Liver (tissue), 9 donors: ENCODE results near the gene GATAD2B. TPM values are rescaled to one million over a fixed set of nuclear protein-coding genes. Genes with fewer than 3 reads are reported as not detected.

Source experiments
- DNase-seq: peaks from one replicate; pipeline ENCODE4 v3.0.0-alpha.2; 2017; ENCODE audit warnings: low spot score
- H3K27ac ChIP-seq, 2 donors: one replicate each; pipeline ENCODE4 v1.7.0; 2013; ENCODE audit warnings: inconsistent platforms in 2 of 2, low read length in 2 of 2, control low read depth in 1 of 2, low read depth in 1 of 2, mild to moderate bottlenecking in 1 of 2
- H3K27me3 ChIP-seq, 4 donors: one replicate each; pipeline versions ENCODE4 v1.6.1 to v1.7.0; 2013; ENCODE audit warnings: low read length in 3 of 4, inconsistent platforms in 1 of 4, mild to moderate bottlenecking in 1 of 4, moderate library complexity in 1 of 4; ENCODE audit not compliant: control insufficient read depth in 4 of 4, insufficient read depth in 4 of 4
- H3K36me3 ChIP-seq, 4 donors: one replicate each; pipeline versions ENCODE4 v1.6.1 to v1.7.0; 2013; ENCODE audit warnings: low read length in 3 of 4, mild to moderate bottlenecking in 3 of 4, low read depth in 1 of 4, moderate library complexity in 1 of 4; ENCODE audit not compliant: control insufficient read depth in 4 of 4, insufficient read depth in 3 of 4
- H3K4me1 ChIP-seq, 4 donors: one replicate each; pipeline versions ENCODE4 v1.6.1 to v1.7.0; 2013; ENCODE audit warnings: low read length in 3 of 4, mild to moderate bottlenecking in 3 of 4, moderate library complexity in 1 of 4; ENCODE audit not compliant: control insufficient read depth in 4 of 4, insufficient read depth in 4 of 4
- H3K4me3 ChIP-seq, 3 donors: one replicate each; pipeline versions ENCODE4 v1.6.1 to v1.7.0; 2013; ENCODE audit warnings: low read length in 3 of 3, control low read depth in 1 of 3, low read depth in 1 of 3, mild to moderate bottlenecking in 1 of 3
- H3K9ac ChIP-seq, 2 donors: one replicate each; pipeline ENCODE4 v1.7.0; 2013; ENCODE audit warnings: low read length in 2 of 2, mild to moderate bottlenecking in 2 of 2, moderate library complexity in 2 of 2, control low read depth in 1 of 2, low read depth in 1 of 2
- H3K9me3 ChIP-seq, 4 donors: one replicate each; pipeline versions ENCODE4 v1.6.1 to v1.7.0; 2013; ENCODE audit warnings: low read length in 3 of 4; ENCODE audit not compliant: control insufficient read depth in 4 of 4
- EGR1 ChIP-seq, 2 donors: IDR thresholded peaks; 2 replicates each; pipeline ENCODE4 v1.6.1; 2016 to 2018; ENCODE audit warnings: antibody characterized with exemption in 2 of 2, low read depth in 2 of 2
- FOXA1 ChIP-seq: IDR thresholded peaks from 2 replicates; pipeline ENCODE4 v1.6.1; 2016; ENCODE audit warnings: antibody characterized with exemption
- FOXA2 ChIP-seq: IDR thresholded peaks from 2 replicates; pipeline ENCODE4 v1.6.1; 2016; ENCODE audit warnings: antibody characterized with exemption
- GABPA ChIP-seq, 2 donors: IDR thresholded peaks in 1 of 2; conservative IDR thresholded peaks in 1 of 2; 2 replicates each; pipeline ENCODE4 v1.6.1; 2016; ENCODE audit warnings: antibody characterized with exemption in 2 of 2, mild to moderate bottlenecking in 1 of 2, moderate library complexity in 1 of 2
- HNF4A ChIP-seq, 2 donors: conservative IDR thresholded peaks; 2 replicates each; pipeline ENCODE4 v1.6.1; 2016; ENCODE audit warnings: antibody characterized with exemption in 2 of 2, mild to moderate bottlenecking in 2 of 2
- HNF4G ChIP-seq: IDR thresholded peaks from 2 replicates; pipeline ENCODE4 v1.6.1; 2016; ENCODE audit warnings: antibody characterized with exemption
- JUND ChIP-seq, 2 donors: IDR thresholded peaks; 2 replicates each; pipeline ENCODE4 v1.6.1; 2016; ENCODE audit warnings: antibody characterized with exemption in 2 of 2
- NR2F2 ChIP-seq: IDR thresholded peaks from 2 replicates; pipeline ENCODE4 v1.6.1; 2016; ENCODE audit warnings: antibody characterized with exemption
- RAD21 ChIP-seq, 2 donors: IDR thresholded peaks; 2 replicates each; pipeline ENCODE4 v1.6.1; 2016; ENCODE audit warnings: antibody characterized with exemption in 2 of 2, mild to moderate bottlenecking in 2 of 2
- SP1 ChIP-seq: IDR thresholded peaks from 2 replicates; pipeline ENCODE4 v1.6.1; 2018; ENCODE audit warnings: antibody characterized with exemption, mild to moderate bottlenecking
- TAF1 ChIP-seq: conservative IDR thresholded peaks from 2 replicates; pipeline ENCODE4 v1.6.1; 2016; ENCODE audit warnings: antibody characterized with exemption, mild to moderate bottlenecking
- YY1 ChIP-seq: IDR thresholded peaks from 2 replicates; pipeline ENCODE4 v1.6.1; 2016; ENCODE audit warnings: antibody characterized with exemption, mild to moderate bottlenecking
- WGBS: extraction: QIAGEN DNeasy Blood & Tissue Kit; methylation state at CpG from one replicate; pipeline ENCODE4 v1.1.7; 2013; 5-methylcytosine and 5-hydroxymethylcytosine counted together
- polyA plus RNA-seq, 2 donors: library from polyadenylated mRNA; stranded (reverse) in 1 of 2; unstranded in 1 of 2; fragments of 200-250 nt in 1 of 2; fragments of >200 nt in 1 of 2; fragmentation: Nextera tagmentation in 1 of 2; extraction: Ambion mirVana in 1 of 2; gene quantifications; one replicate each; pipeline versions ENCODE4 v1.2.1 to v1.2.3, GENCODE V29; 2013 to 2015
- total RNA-seq, 2 donors: library from RNA; depleted of rRNA; stranded (reverse); fragments of >200 nt; gene quantifications; one replicate each; pipeline ENCODE4 v1.2.3, GENCODE V29; 2014
- TF ChIP-seq, protein P1 (sequence below): IDR thresholded peaks from 2 replicates; pipeline ENCODE4 v1.6.1; 2016; ENCODE audit warnings: antibody characterized with exemption
- TF ChIP-seq, protein P2 (sequence below): IDR thresholded peaks from 2 replicates; pipeline ENCODE4 v1.6.1; 2016; ENCODE audit warnings: antibody characterized with exemption
- TF ChIP-seq, protein P3 (sequence below): IDR thresholded peaks from 2 replicates; pipeline ENCODE4 v1.6.1; 2016; ENCODE audit warnings: antibody characterized with exemption
- TF ChIP-seq, protein P4 (sequence below): fragments of 150-350 bp; IDR thresholded peaks from 2 replicates; pipeline ENCODE4 v1.5.1; 2017; ENCODE audit warnings: improper control_type of control experiment, low read depth, low read length; ENCODE audit not compliant: missing input control
- TF ChIP-seq, protein P5 (sequence below): IDR thresholded peaks from 2 replicates; pipeline ENCODE4 v1.6.1; 2016; ENCODE audit warnings: antibody characterized with exemption, mild to moderate bottlenecking
- donor health status: healthy.
- donor health status: healthy.
- donor health status: healthy.
- donor health status: healthy.
- donor health status: healthy.

Gene GATAD2B
- total and polyA plus RNA-seq, 4 donors, result 3.2 to 4.9 (median 3.9) TPM

DNA sequence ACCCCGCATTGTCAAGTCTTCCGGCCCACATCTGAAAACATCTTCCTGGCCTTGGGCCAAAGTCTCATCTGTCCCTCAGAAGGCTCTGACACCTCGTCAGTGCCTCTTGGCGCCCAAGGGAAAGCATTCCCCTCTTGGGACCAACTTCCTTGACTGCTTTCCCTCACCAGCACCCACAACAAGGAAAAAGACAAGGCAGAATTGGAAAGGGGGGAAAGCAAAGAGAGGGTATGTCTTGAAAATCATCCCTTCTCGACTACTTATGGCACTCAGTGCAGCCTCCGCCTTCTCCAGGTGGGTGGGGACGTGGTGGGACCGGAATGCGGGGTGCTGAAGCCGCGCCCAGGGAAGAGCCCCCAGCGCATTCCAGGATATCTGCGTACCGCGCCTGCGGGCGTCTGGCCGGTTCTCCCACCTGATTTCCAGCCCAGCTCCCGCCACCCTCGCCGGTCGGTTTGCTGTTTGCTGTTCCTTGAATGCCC, 41.1 kb upstream of the GATAD2B start:
- Histone ChIP-seq H3K36me3 (peaks cover 0 to 8% (median 1%) of the 10 kb centered on the region in 4 donors), H3K27me3 (no peaks in the 10 kb centered on the region), H3K9me3 (no peaks in the 10 kb centered on the region), H3K4me1 (peaks cover 9 to 50% (median 36%) of the 10 kb centered on the region in 4 donors), H3K27ac (peak overlapping the region; percentile 94 to 95), H3K9ac (peak overlapping the region; percentile 70 to 72), H3K4me3 (peak overlapping the region; percentile 69 to 81 (median 75))
- DNase-seq, result peak; percentile 61
- TF ChIP-seq EGR1 (IDR thresholded peaks at IDR 0.05; ENCODE audit: low read depth in 2 of 2) (no peak), NR2F2 (no peak), SP1 (no peak), YY1 (no peak), FOXA1 (no peak), JUND (IDR thresholded peaks at IDR 0.05) (no peak), RAD21 (IDR thresholded peaks at IDR 0.05) (no peak), FOXA2 (no peak), TAF1 (no peak), HNF4A (conservative IDR thresholded peaks at IDR 0.05) (no peak), HNF4G (no peak), GABPA (IDR thresholded peaks at IDR 0.05 in 1 of 2, conservative IDR thresholded peaks at IDR 0.05 in 1 of 2) (no peak)
- TF ChIP-seq, protein P1, sequence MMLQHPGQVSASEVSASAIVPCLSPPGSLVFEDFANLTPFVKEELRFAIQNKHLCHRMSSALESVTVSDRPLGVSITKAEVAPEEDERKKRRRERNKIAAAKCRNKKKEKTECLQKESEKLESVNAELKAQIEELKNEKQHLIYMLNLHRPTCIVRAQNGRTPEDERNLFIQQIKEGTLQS, result no peak
- TF ChIP-seq, protein P2, sequence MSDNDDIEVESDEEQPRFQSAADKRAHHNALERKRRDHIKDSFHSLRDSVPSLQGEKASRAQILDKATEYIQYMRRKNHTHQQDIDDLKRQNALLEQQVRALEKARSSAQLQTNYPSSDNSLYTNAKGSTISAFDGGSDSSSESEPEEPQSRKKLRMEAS, result no peak
- TF ChIP-seq, protein P3, sequence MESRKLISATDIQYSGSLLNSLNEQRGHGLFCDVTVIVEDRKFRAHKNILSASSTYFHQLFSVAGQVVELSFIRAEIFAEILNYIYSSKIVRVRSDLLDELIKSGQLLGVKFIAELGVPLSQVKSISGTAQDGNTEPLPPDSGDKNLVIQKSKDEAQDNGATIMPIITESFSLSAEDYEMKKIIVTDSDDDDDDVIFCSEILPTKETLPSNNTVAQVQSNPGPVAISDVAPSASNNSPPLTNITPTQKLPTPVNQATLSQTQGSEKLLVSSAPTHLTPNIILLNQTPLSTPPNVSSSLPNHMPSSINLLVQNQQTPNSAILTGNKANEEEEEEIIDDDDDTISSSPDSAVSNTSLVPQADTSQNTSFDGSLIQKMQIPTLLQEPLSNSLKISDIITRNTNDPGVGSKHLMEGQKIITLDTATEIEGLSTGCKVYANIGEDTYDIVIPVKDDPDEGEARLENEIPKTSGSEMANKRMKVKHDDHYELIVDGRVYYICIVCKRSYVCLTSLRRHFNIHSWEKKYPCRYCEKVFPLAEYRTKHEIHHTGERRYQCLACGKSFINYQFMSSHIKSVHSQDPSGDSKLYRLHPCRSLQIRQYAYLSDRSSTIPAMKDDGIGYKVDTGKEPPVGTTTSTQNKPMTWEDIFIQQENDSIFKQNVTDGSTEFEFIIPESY, result no peak
- 3% methylated on average over 22 of the region's 22 CpGs for WGBS

DNA sequence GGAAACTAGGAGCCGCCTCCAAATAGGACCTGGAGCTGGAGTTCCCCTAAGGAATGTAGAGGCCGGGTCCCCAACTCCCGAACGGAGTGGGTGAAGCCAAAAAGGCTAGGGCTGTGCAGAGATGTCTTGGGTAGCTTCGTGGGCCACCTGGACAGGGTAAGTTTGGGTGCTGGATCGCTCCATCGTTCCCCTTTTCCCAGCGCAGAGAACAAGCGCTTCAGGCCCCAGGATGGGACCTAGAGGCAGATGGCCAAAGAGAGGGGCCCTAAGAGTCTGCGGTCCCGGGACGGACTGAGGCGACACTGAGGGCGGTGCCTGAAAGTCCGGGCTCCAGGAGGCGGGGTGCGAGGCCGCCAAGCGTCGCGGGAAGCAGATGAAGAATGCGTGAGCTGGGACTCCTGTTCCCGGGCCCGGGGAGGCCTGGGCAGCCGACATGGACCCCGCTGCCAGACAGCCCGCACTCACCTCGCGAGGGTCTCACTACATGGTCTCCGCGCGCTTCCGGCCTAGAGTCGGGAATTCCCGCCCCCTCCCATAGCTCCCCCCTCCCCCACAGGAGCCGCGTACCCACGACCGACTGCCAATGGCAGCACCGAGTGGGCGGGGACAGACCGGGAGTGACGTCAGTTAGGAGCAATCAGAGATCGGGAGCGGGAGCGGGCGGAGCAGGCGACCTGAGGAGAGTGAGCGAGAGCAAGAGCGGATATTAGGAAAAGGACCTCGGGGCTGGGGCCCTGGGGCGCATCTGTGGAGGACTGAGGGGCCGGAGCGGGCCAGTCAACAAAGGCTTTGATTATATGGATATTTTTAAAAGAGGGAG, 40.5 kb upstream of the GATAD2B start, which contains the start of gene SLC39A1:
SLC39A1 (minus strand) TSS at position 508 of the 820 bp plus-strand sequence. CDS start 822 bp downstream, outside the sequence.
- H3K27me3 ChIP-seq, result no peaks in the 10 kb centered on the region
- peak within 1 kb of the TSS; percentile 69 to 81 (median 75) for H3K4me3 ChIP-seq
- peak within 1 kb of the TSS; percentile 94 to 95 for H3K27ac ChIP-seq
- TF ChIP-seq, protein P3, result peak; percentile 73
- TF ChIP-seq TAF1 (peak; percentile 65), JUND (IDR thresholded peaks at IDR 0.05) (peak; percentile 46 to 49), FOXA2 (no peak), HNF4A (conservative IDR thresholded peaks at IDR 0.05) (no peak), YY1 (peak; percentile 66), FOXA1 (no peak), GABPA (IDR thresholded peaks at IDR 0.05 in 1 of 2, conservative IDR thresholded peaks at IDR 0.05 in 1 of 2) (peak in 1 of 2 donors; percentile 29), SP1 (peak; percentile 75)
- TF ChIP-seq, protein P4, sequence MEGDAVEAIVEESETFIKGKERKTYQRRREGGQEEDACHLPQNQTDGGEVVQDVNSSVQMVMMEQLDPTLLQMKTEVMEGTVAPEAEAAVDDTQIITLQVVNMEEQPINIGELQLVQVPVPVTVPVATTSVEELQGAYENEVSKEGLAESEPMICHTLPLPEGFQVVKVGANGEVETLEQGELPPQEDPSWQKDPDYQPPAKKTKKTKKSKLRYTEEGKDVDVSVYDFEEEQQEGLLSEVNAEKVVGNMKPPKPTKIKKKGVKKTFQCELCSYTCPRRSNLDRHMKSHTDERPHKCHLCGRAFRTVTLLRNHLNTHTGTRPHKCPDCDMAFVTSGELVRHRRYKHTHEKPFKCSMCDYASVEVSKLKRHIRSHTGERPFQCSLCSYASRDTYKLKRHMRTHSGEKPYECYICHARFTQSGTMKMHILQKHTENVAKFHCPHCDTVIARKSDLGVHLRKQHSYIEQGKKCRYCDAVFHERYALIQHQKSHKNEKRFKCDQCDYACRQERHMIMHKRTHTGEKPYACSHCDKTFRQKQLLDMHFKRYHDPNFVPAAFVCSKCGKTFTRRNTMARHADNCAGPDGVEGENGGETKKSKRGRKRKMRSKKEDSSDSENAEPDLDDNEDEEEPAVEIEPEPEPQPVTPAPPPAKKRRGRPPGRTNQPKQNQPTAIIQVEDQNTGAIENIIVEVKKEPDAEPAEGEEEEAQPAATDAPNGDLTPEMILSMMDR, result no peak
- TF ChIP-seq, protein P5, sequence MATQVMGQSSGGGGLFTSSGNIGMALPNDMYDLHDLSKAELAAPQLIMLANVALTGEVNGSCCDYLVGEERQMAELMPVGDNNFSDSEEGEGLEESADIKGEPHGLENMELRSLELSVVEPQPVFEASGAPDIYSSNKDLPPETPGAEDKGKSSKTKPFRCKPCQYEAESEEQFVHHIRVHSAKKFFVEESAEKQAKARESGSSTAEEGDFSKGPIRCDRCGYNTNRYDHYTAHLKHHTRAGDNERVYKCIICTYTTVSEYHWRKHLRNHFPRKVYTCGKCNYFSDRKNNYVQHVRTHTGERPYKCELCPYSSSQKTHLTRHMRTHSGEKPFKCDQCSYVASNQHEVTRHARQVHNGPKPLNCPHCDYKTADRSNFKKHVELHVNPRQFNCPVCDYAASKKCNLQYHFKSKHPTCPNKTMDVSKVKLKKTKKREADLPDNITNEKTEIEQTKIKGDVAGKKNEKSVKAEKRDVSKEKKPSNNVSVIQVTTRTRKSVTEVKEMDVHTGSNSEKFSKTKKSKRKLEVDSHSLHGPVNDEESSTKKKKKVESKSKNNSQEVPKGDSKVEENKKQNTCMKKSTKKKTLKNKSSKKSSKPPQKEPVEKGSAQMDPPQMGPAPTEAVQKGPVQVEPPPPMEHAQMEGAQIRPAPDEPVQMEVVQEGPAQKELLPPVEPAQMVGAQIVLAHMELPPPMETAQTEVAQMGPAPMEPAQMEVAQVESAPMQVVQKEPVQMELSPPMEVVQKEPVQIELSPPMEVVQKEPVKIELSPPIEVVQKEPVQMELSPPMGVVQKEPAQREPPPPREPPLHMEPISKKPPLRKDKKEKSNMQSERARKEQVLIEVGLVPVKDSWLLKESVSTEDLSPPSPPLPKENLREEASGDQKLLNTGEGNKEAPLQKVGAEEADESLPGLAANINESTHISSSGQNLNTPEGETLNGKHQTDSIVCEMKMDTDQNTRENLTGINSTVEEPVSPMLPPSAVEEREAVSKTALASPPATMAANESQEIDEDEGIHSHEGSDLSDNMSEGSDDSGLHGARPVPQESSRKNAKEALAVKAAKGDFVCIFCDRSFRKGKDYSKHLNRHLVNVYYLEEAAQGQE, result no peak
- TF ChIP-seq, protein P2, result no peak
- TF ChIP-seq, protein P1, result no peak
- H3K4me1 ChIP-seq, result peaks cover 7 to 46% (median 35%) of the 10 kb centered on the region in 4 donors
- H3K9me3 ChIP-seq, result no peaks in the 10 kb centered on the region
- under 1% methylated on average over 54 of the region's 54 CpGs for WGBS
- DNase-seq, result peak; percentile 99
- peak within 1 kb of the TSS; percentile 77 to 78 for H3K9ac ChIP-seq
- peaks cover 0 to 8% (median 1%) of the 10 kb centered on the region in 4 donors for H3K36me3 ChIP-seq
